HEK293T (cell line): Measurements from ENCODE around the gene MGST2.

Experiments used
- BHLHE40 ChIP-seq: fragments of 450-650 bp; IDR thresholded peaks from 2 replicates; pipeline ENCODE4 v1.6.1; 2016; ENCODE audit warnings: mild to moderate bottlenecking, moderate library complexity, borderline replicate concordance
- ELF4 ChIP-seq: fragments of 450-650 bp; IDR thresholded peaks from 2 replicates; pipeline ENCODE4 v1.6.1; 2017; ENCODE audit warnings: antibody characterized with exemption
- HDGF ChIP-seq: fragments of 450-650 bp; IDR thresholded peaks from 2 replicates; pipeline ENCODE4 v1.6.1; 2017; ENCODE audit warnings: antibody characterized with exemption, borderline replicate concordance
- SUZ12 ChIP-seq: fragments of 450-650 bp; IDR thresholded peaks from 2 replicates; pipeline ENCODE4 v1.6.1; 2016; ENCODE audit warnings: mild to moderate bottlenecking
- TARDBP ChIP-seq: fragments of 450-650 bp; IDR thresholded peaks from 2 replicates; pipeline ENCODE4 v1.6.1; 2016

DNA sequence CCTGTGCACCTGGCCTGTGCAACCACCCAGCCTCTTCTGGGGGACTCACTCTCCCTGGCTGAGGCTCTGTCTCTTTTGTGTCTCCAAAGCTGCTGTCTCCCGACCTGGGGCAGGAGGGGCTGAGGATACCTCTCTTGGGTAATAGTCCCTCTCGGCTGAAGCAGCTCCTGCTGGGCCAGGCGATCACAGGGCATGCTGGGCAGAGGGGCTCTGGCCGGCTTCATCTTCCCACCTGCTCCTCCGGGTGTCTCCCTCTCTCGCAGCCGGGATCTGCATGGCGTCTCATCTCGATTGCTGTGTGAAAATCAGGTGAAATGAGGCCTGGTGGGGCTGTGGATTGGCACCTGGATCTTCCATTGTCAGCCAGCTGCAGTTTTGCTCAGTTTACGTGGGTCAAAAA, 53.2 kb downstream of the MGST2 start:
- TF ChIP-seq ELF4 (no peak), BHLHE40 (no peak), SUZ12 (no peak), TARDBP (no peak), HDGF (no peak)
